HCT116 (cell line): ENCODE results near the gene MPV17. TPM values are rescaled to one million over a fixed set of nuclear protein-coding genes. Genes with fewer than 3 reads are reported as not detected.

ENCODE experiments used
- ATAC-seq: fragments of 200-7000 bp; cut with Tn5 transposase; 2 replicates; pipeline ENCODE4 v1.9.1; 2020; ENCODE audit warnings: mild to moderate bottlenecking, moderate library complexity
- BruUV-seq: library from RNA; stranded (reverse); fragments of 400-500 nt; replicated peaks from 2 replicates; lab custom pipeline; 2021; lab: Mats Ljungman, UMichigan
- CTCF ChIA-PET: fragments of 300-600 bp; sonication (Branson Sonifier 250); formaldehyde crosslinking; loops from one replicate; lab custom pipeline; 2021; ENCODE audit warnings: antibody characterized with exemption; lab: Charles Lee
- POLR2A ChIA-PET: fragments of 300-600, 350-600 bp; sonication (Branson Sonifier 250); formaldehyde crosslinking; loops from one replicate; lab custom pipeline; 2021; ENCODE audit warnings: antibody characterized with exemption; lab: Charles Lee
- RAD21 ChIA-PET, 2 experiments: fragments of 300-600 bp; sonication (Branson Sonifier 250); formaldehyde crosslinking; loops; one replicate each; lab custom pipeline; 2023; ENCODE audit warnings: low total read pairs in 2 of 2; ENCODE audit not compliant: uncharacterized antibody in 2 of 2, unreplicated experiment in 2 of 2, low non-redundant PET in 1 of 2; lab: Charles Lee
- DNase-seq: peaks from one replicate; pipeline ENCODE4 v3.0.0-alpha.2; 2010; ENCODE audit warnings: low read depth, low spot score
- H2AFZ ChIP-seq: fragments of 200-600 bp; shearing (Covaris generic), sonication (generic); 2 replicates; pipeline ENCODE4 v1.6.1; 2017; ENCODE audit warnings: low read depth, mixed run types, mixed read lengths, antibody characterized with exemption, low read length; ENCODE audit not compliant: poor library complexity, severe bottlenecking
- H3K27ac ChIP-seq: 2 replicates; pipeline ENCODE4 v1.5.1; 2012; ENCODE audit warnings: low read depth, low read length
- H3K27me3 ChIP-seq: fragments of 200-600 bp; sonication (generic); 2 replicates; pipeline ENCODE4 v1.6.1; 2016; ENCODE audit warnings: mixed run types, low read length, mixed read lengths; ENCODE audit not compliant: insufficient read depth
- H3K36me3 ChIP-seq, 2 experiments: fragments of 200-500 bp in 1 of 2; fragments of 200-600 bp in 1 of 2; sonication (Bioruptor generic) in 1 of 2; sonication (generic) in 1 of 2; 2 replicates each; pipeline versions ENCODE4 v1.5.1 to v1.6.1; 2014 to 2016; ENCODE audit warnings: low read length in 2 of 2, inconsistent platforms in 1 of 2, mixed read lengths in 1 of 2, mixed run types in 1 of 2; ENCODE audit not compliant: insufficient read depth in 2 of 2, control insufficient read depth in 1 of 2
- H3K4me1 ChIP-seq, 2 experiments: fragments of 200-600 bp in 1 of 2; sonication (generic) in 1 of 2; 2 replicates each; pipeline versions ENCODE4 v1.5.1 to v1.6.1; 2012 to 2017; ENCODE audit warnings: low read length in 2 of 2, inconsistent platforms in 1 of 2, mild to moderate bottlenecking in 1 of 2, mixed read lengths in 1 of 2, mixed run types in 1 of 2, moderate library complexity in 1 of 2; ENCODE audit not compliant: insufficient read depth in 2 of 2, control insufficient read depth in 1 of 2
- H3K4me2 ChIP-seq: fragments of 200-600 bp; sonication (generic); 2 replicates; pipeline ENCODE4 v1.6.1; 2017; ENCODE audit warnings: mixed run types, low read length, mixed read lengths
- H3K4me3 ChIP-seq, 2 experiments: fragments of 200-600 bp in 1 of 2; sonication (generic) in 1 of 2; replicated peaks in 1 of 2; 2 replicates each; pipeline ENCODE4 v1.5.1; 2011 to 2016; ENCODE audit warnings: low read length in 2 of 2, control low read depth in 1 of 2, low read depth in 1 of 2, mild to moderate bottlenecking in 1 of 2, mixed read lengths in 1 of 2, mixed run types in 1 of 2
- H3K79me2 ChIP-seq: fragments of 200-600 bp; sonication (generic); 2 replicates; pipeline ENCODE4 v1.6.1; 2017; ENCODE audit warnings: mild to moderate bottlenecking, mixed run types, low read length, moderate library complexity, mixed read lengths; ENCODE audit not compliant: insufficient read depth
- H3K9ac ChIP-seq: fragments of 200-600 bp; sonication (generic); 2 replicates; pipeline ENCODE4 v1.6.1; 2016; ENCODE audit warnings: low read length, mixed read lengths
- H3K9me2 ChIP-seq: fragments of 200-600 bp; sonication (generic), shearing (Covaris generic); 2 replicates; pipeline ENCODE4 v1.6.1; 2017; ENCODE audit warnings: mixed run types, mild to moderate bottlenecking, moderate library complexity; ENCODE audit not compliant: insufficient read depth
- H3K9me3 ChIP-seq, 2 experiments: fragments of 200-500 bp in 1 of 2; fragments of 200-600 bp in 1 of 2; sonication (Bioruptor generic) in 1 of 2; sonication (generic) in 1 of 2; 2 replicates each; pipeline ENCODE4 v1.6.1; 2014 to 2017; ENCODE audit warnings: low read length in 2 of 2, mixed read lengths in 2 of 2, inconsistent platforms in 1 of 2, low read depth in 1 of 2, mild to moderate bottlenecking in 1 of 2, mixed run types in 1 of 2, moderate library complexity in 1 of 2; ENCODE audit not compliant: control insufficient read depth in 1 of 2, insufficient read depth in 1 of 2
- H4K20me1 ChIP-seq: fragments of 200-600 bp; sonication (generic), shearing (Covaris generic); 2 replicates; pipeline ENCODE4 v1.6.1; 2017; ENCODE audit warnings: mixed run types, mild to moderate bottlenecking, moderate library complexity; ENCODE audit not compliant: insufficient read depth
- CBX3 ChIP-seq: IDR thresholded peaks from 2 replicates; pipeline ENCODE4 v1.6.1; 2012; ENCODE audit warnings: low read depth
- EGR1 ChIP-seq: IDR thresholded peaks from 2 replicates; pipeline ENCODE4 v1.6.1; 2012; ENCODE audit warnings: low read depth
- EZH2phosphoT487 ChIP-seq: fragments of 200-600 bp; IDR thresholded peaks from 2 replicates; pipeline ENCODE4 v1.6.1; 2018; ENCODE audit warnings: antibody characterized with exemption, borderline replicate concordance
- FOSL1 ChIP-seq: IDR thresholded peaks from 2 replicates; pipeline ENCODE4 v1.6.1; 2012; ENCODE audit warnings: low read depth
- POLR2A ChIP-seq: IDR thresholded peaks from 2 replicates; pipeline ENCODE4 v1.7.0; 2011; ENCODE audit warnings: borderline replicate concordance; ENCODE audit not compliant: insufficient read depth, insufficient read length; ENCODE audit errors: extremely low read depth
- POLR2AphosphoS5 ChIP-seq: IDR thresholded peaks from 2 replicates; pipeline ENCODE4 v1.6.1; 2011; ENCODE audit warnings: mild to moderate bottlenecking, low read depth, low read length, moderate library complexity
- SRF ChIP-seq: IDR thresholded peaks from 2 replicates; pipeline ENCODE4 v1.6.1; 2012; ENCODE audit warnings: low read depth
- TCF7L2 ChIP-seq: IDR thresholded peaks from 2 replicates; pipeline ENCODE4 v1.7.0; 2011; ENCODE audit warnings: borderline replicate concordance, inconsistent platforms; ENCODE audit not compliant: insufficient read depth, insufficient read length; ENCODE audit errors: extremely low read depth
- YY1 ChIP-seq: IDR thresholded peaks from 2 replicates; pipeline ENCODE4 v1.6.1; 2011; ENCODE audit warnings: low read length, low read depth, moderate library complexity, mild to moderate bottlenecking; ENCODE audit not compliant: insufficient replicate concordance; ENCODE audit errors: extremely low read depth
- intact Hi-C: fragments of 100-400 bp; cut with micrococcal nuclease; formaldehyde crosslinking; loops from 2 replicates; pipeline ENCODE4 v1.10.0; 2022
- total RNA-seq: library from RNA; stranded (reverse); gene quantifications from one replicate; pipeline ENCODE4 v1.2.1, GENCODE V29; 2021; ENCODE audit not compliant: unreplicated experiment
- TF ChIP-seq, protein P1 (sequence below): IDR thresholded peaks from 2 replicates; pipeline ENCODE4 v1.6.1; 2011; ENCODE audit warnings: mild to moderate bottlenecking, low read length, moderate library complexity; ENCODE audit not compliant: insufficient replicate concordance; ENCODE audit errors: extremely low read depth
- TF ChIP-seq, protein P2 (sequence below): IDR thresholded peaks from 2 replicates; pipeline ENCODE4 v1.6.1; 2012
- TF ChIP-seq, protein P3 (sequence below): IDR thresholded peaks from 2 replicates; pipeline ENCODE4 v1.6.1; 2012

Gene MPV17
- total RNA-seq, 1 experiment from 2014 or later, result 55.4 TPM

DNA sequence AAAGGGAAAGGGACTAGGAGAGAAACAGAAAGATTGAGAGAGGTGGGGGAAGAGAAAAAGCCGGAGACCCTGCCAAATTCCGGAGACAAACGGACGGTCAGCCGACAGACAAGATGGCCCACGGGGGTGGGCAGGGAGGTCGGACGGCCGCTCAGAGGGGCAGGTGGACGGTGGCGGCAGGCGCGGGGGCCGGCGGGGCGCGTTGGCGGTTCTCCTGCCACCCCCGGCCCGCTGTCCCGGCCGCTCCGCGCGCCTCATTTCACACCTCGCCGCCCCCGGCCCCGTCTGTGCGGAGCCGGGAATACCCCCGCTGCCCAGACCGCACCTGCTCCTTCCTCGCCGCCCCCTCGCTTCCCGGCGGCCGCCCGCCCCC is 61.0 kb downstream of the MPV17 start:
- intact Hi-C loops, result loop anchor here (5.0 kb wide), 1 partner anchor 60 kb away; the partner anchor contains the start of gene MPV17
- H4K20me1 ChIP-seq, result no peaks in the 10 kb centered on the region
- H3K36me3 ChIP-seq, result 0 out of 4 replicates have a peak, but pooled peaks cover 0 to 2% of the 10 kb centered on the region in 2 experiments
- H3K9me3 ChIP-seq, result no peaks in the 10 kb centered on the region
- H3K9ac ChIP-seq, result peak overlapping the region; percentile 79
- no peaks in the 10 kb centered on the region for H3K9me2 ChIP-seq
- H3K27me3 ChIP-seq, result peaks cover 13% of the 10 kb centered on the region; the same call in 1 of the 2 replicates
- ChIA-PET CTCF (interaction anchor here (1.5 to 1.6 kb wide), 2 partner anchors 30 to 41 kb away, joined by 4 to 6 read pairs; no protein-coding TSS in a partner anchor), RAD21 (no interaction called here), POLR2A (no interaction called here)
- no peak overlapping the region for H2AFZ ChIP-seq
- ATAC-seq (no peak), DNase-seq (no peak)
- H3K4me2 ChIP-seq, result peak overlapping the region; percentile 99
- H3K4me1 ChIP-seq, result peaks cover 19 to 37% of the 10 kb centered on the region in 2 experiments
- H3K4me3 ChIP-seq, result peak overlapping the region; percentile 73 to 84
- no TSS peak for BruUV-seq
- TF ChIP-seq POLR2A, result no peak
- TF ChIP-seq YY1, result no peak
- TF ChIP-seq FOSL1, result no peak
- TF ChIP-seq, protein P1, sequence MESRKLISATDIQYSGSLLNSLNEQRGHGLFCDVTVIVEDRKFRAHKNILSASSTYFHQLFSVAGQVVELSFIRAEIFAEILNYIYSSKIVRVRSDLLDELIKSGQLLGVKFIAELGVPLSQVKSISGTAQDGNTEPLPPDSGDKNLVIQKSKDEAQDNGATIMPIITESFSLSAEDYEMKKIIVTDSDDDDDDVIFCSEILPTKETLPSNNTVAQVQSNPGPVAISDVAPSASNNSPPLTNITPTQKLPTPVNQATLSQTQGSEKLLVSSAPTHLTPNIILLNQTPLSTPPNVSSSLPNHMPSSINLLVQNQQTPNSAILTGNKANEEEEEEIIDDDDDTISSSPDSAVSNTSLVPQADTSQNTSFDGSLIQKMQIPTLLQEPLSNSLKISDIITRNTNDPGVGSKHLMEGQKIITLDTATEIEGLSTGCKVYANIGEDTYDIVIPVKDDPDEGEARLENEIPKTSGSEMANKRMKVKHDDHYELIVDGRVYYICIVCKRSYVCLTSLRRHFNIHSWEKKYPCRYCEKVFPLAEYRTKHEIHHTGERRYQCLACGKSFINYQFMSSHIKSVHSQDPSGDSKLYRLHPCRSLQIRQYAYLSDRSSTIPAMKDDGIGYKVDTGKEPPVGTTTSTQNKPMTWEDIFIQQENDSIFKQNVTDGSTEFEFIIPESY, result no peak
- H3K27ac ChIP-seq, result peak overlapping the region; percentile 58; the same call in 1 of the 2 replicates
- peaks cover 13% of the 10 kb centered on the region; the same call in 1 of the 2 replicates for H3K79me2 ChIP-seq

DNA sequence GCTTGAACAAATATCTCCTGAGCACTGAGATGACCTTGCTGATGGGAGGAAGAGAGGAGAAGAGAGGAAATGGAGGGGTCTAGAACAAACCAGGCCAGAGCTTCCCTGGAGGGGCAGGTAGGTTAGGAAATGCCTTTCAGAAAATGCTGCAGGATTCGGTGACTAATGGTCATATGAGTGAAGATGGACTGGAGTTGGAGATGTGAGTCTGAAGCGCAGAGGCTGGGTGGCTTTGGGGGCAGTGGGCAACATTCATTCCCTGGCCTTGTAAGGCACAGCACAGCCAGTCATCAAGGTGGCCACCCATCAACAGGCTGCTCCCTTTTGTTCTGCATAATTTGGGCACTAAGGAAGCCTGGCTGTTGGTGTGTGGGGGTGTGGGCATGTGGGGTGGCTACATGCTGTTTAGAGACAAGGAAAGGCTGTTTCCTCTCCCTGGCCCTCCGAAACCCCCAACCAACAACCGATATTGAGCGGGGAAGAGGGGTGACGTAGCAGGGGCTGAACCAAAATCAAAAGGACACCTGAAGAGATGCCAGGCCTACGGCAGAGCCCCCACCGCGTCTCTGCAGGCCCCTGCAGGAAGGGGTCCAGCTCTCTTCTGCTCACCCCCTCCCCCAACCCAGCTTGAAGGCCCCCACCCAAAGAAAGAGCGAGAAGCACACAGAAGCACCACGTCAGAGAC is 61.5 kb downstream of the MPV17 start:
- Histone ChIP-seq H3K9ac (peak overlapping the region; percentile 79), H3K4me3 (peak overlapping the region; percentile 73 to 84), H3K27me3 (peaks cover 13% of the 10 kb centered on the region; the same call in 1 of the 2 replicates), H2AFZ (no peak overlapping the region), H3K9me3 (no peaks in the 10 kb centered on the region), H3K4me2 (peak overlapping the region; percentile 99), H3K4me1 (peaks cover 19 to 37% of the 10 kb centered on the region in 2 experiments), H3K79me2 (peaks cover 13% of the 10 kb centered on the region; the same call in 1 of the 2 replicates), H4K20me1 (no peaks in the 10 kb centered on the region), H3K36me3 (peaks cover 0 to 2% of the 10 kb centered on the region in 2 experiments; a peak in 1 of 4 replicates), H3K27ac (no peak overlapping the region), H3K9me2 (no peaks in the 10 kb centered on the region)
- ChIA-PET CTCF (interaction anchor here (1.6 kb wide), 1 partner anchor 42 kb away, joined by 6 read pairs; no protein-coding TSS in a partner anchor), POLR2A (interaction anchor here (0.5 kb wide), 1 partner anchor 101 kb away, joined by 3 read pairs; no protein-coding TSS in a partner anchor), RAD21 (no interaction called here)
- ATAC-seq (no peak), DNase-seq (no peak)
- intact Hi-C loops, result loop anchor here (5.0 kb wide), 1 partner anchor 61 kb away; the partner anchor contains the start of gene MPV17
- BruUV-seq, result TSS peak; percentile 39
- TF ChIP-seq TCF7L2, result no peak
- no peak for TF ChIP-seq SRF
- no peak for TF ChIP-seq CBX3
- TF ChIP-seq YY1, result no peak
- TF ChIP-seq EGR1, result no peak
- TF ChIP-seq FOSL1, result no peak
- no peak for TF ChIP-seq EZH2phosphoT487
- TF ChIP-seq, protein P2, sequence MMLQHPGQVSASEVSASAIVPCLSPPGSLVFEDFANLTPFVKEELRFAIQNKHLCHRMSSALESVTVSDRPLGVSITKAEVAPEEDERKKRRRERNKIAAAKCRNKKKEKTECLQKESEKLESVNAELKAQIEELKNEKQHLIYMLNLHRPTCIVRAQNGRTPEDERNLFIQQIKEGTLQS, result no peak
- TF ChIP-seq, protein P3, sequence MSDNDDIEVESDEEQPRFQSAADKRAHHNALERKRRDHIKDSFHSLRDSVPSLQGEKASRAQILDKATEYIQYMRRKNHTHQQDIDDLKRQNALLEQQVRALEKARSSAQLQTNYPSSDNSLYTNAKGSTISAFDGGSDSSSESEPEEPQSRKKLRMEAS, result no peak
- TF ChIP-seq POLR2A, result no peak
- TF ChIP-seq POLR2AphosphoS5, result no peak
- TF ChIP-seq, protein P1, result no peak
